PFSK-1 (cell line): Measurements from ENCODE around the gene TMPRSS9.

ENCODE experiments used
- SIN3A ChIP-seq: IDR thresholded peaks from 2 replicates; pipeline ENCODE4 v1.6.1; 2012; ENCODE audit warnings: mild to moderate bottlenecking, low read length, moderate library complexity, borderline replicate concordance; ENCODE audit not compliant: insufficient read depth
- TAF1 ChIP-seq: IDR thresholded peaks from 2 replicates; pipeline ENCODE4 v1.6.1; 2012; ENCODE audit warnings: low read length, control low read depth, borderline replicate concordance; ENCODE audit not compliant: insufficient read depth

GRCh38 chr19:2462635-2463421 is 102.8 kb downstream of the TMPRSS9 start:
- TF ChIP-seq TAF1: peak; percentile 66; the same call in 1 of the 2 replicates
- TF ChIP-seq SIN3A: peak; percentile 88; the same call in 1 of the 2 replicates
